Chondrocyte (in vitro differentiated cells): ENCODE data around the gene UBAP1. TPM values are rescaled to one million over a fixed set of nuclear protein-coding genes. Genes with fewer than 3 reads are reported as not detected.
"Not testable (repeated sequence)": the region's sequence is repeated elsewhere in the genome, so short reads cannot be mapped to it uniquely, and the experiment has no call there.

Experiments
- DNase-seq: peaks from one replicate; pipeline ENCODE4 v3.0.0; 2021; ENCODE audit warnings: mixed read lengths, low spot score
- H3K27ac Mint-ChIP-seq: one replicate; pipeline ENCODE4 v1.8.0; 2021; ENCODE audit warnings: mild to moderate bottlenecking, moderate library complexity, mixed read lengths; ENCODE audit not compliant: unreplicated experiment
- H3K27me3 Mint-ChIP-seq: 2 replicates; pipeline ENCODE4 v1.8.0; 2021; ENCODE audit warnings: low read depth, mixed read lengths
- H3K36me3 Mint-ChIP-seq: 2 replicates; pipeline ENCODE4 v1.8.0; 2021; ENCODE audit warnings: low read depth, mixed read lengths
- H3K4me1 Mint-ChIP-seq: 2 replicates; pipeline ENCODE4 v1.8.0; 2021; ENCODE audit warnings: low read depth, mild to moderate bottlenecking, mixed read lengths
- H3K4me3 Mint-ChIP-seq: one replicate; pipeline ENCODE4 v1.8.0; 2021; ENCODE audit warnings: mild to moderate bottlenecking, moderate library complexity, mixed read lengths; ENCODE audit not compliant: unreplicated experiment
- H3K9me3 Mint-ChIP-seq: 2 replicates; pipeline ENCODE4 v1.8.0; 2021; ENCODE audit warnings: low read depth, mixed read lengths
- total RNA-seq: library from RNA; stranded (reverse); gene quantifications from 3 replicates; pipeline ENCODE4 v1.2.1, GENCODE V29; 2021
- TF ChIP-seq, protein P1 (sequence below): fragments of 200-600 bp; sonication (generic); IDR thresholded peaks from 2 replicates; pipeline ENCODE4 v1.5.0; 2021; ENCODE audit warnings: antibody characterized with exemption, mild to moderate bottlenecking, moderate library complexity

The UBAP1 gene
- total RNA-seq, 1 donor from 2014 or later = 33.3 TPM

DNA sequence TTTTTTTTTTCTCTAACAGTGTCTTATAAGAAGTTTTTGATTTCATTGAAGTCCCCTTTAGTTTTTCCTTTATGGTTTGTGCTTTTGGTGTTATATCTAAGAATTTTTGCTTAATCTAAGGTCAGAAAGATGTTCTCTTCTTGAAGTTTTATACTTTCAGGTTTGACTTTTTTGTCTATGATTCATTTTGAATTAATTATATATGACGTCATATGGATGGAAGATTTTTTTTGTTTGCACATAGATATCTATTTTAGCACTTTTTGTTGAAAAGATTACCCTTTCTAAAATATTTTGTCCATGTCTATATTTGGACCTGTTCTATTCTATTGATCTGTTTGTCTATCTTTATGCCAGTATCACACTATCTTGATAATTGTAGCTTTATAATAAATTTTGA lies 16.3 kb downstream of the UBAP1 start:
- Mint-ChIP-seq H3K27ac (no peak overlapping the region), H3K36me3 (peaks cover 2% of the 10 kb centered on the region), H3K4me1 (peaks cover 49% of the 10 kb centered on the region), H3K9me3 (no peaks in the 10 kb centered on the region), H3K4me3 (no peak overlapping the region), H3K27me3 (no peaks in the 10 kb centered on the region)
- TF ChIP-seq, protein P1, sequence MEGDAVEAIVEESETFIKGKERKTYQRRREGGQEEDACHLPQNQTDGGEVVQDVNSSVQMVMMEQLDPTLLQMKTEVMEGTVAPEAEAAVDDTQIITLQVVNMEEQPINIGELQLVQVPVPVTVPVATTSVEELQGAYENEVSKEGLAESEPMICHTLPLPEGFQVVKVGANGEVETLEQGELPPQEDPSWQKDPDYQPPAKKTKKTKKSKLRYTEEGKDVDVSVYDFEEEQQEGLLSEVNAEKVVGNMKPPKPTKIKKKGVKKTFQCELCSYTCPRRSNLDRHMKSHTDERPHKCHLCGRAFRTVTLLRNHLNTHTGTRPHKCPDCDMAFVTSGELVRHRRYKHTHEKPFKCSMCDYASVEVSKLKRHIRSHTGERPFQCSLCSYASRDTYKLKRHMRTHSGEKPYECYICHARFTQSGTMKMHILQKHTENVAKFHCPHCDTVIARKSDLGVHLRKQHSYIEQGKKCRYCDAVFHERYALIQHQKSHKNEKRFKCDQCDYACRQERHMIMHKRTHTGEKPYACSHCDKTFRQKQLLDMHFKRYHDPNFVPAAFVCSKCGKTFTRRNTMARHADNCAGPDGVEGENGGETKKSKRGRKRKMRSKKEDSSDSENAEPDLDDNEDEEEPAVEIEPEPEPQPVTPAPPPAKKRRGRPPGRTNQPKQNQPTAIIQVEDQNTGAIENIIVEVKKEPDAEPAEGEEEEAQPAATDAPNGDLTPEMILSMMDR = no peak
- DNase-seq = no peak

DNA sequence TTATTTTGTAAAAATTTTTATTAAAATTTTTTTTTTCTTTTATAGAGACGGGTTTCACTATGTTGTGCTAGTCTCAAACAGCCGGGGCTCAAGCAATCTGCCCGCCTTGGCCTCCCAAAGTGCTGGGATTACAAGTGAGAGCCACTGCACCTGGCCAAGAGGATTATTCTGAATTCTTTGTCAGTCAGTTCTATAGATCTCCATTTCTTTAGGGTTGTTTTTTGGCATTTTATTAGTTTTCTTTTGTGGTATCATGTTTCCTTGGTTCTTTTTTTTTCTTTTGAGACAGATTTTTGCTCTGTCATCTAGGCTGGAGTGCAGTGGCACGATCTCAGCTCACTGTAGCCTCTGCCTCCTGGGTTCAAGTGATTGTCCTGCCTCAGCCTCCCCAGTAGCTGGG lies 18.4 kb downstream of the UBAP1 start:
- not testable (repeated sequence) for H3K9me3 Mint-ChIP-seq, DNase-seq, H3K27ac Mint-ChIP-seq, H3K27me3 Mint-ChIP-seq, H3K36me3 Mint-ChIP-seq, H3K4me3 Mint-ChIP-seq
- peaks cover 38% of the 10 kb centered on the region for H3K4me1 Mint-ChIP-seq

DNA sequence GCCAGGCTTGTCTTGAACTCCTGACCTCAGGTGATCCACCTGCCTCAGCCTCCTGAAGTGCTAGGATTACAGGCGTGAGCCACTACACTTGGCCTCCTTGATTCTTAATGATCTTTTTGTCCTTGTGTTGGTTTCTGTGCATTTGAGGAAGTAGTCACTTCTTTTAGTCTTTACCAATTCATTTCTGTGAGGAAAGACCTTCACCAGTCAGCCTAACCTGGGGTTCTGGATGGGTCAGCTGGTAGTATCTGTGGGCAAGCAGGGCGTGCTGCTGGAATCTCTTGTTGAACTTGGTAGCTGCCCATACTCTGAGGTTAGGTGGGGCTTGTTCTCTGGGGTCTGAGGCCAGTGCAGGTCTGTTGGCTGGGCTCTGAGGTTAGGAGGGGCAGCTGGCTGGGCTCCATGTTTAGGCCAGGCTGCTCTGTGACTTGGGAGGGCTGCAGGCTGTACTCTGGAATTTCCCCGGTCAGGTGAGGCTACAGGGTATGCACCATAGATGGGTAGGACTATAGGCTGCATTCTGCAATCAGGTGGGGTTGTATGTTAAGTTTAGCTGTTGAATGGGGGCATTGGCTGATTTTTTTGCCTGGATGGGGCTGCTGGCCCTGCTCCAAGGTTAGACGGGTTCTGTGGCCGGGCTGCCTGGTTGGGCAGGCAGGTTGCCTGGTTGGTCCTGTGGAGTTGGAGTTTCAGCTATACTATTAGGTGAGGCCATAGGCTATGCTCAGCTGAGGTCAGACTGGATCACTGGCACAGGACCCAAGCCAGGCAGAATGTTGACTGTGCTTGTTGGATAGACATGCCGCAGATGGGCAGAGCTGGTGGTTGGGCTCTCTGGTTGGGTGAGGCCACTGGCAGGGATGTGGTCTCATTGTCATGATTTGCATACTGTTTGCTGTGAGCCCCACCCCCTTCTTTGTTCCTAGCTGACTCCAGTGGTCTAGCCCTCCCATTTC lies 19.2 kb downstream of the UBAP1 start:
- Mint-ChIP-seq H3K4me1 (peaks cover 38% of the 10 kb centered on the region), H3K27ac (peak overlapping the region; percentile 2)

DNA sequence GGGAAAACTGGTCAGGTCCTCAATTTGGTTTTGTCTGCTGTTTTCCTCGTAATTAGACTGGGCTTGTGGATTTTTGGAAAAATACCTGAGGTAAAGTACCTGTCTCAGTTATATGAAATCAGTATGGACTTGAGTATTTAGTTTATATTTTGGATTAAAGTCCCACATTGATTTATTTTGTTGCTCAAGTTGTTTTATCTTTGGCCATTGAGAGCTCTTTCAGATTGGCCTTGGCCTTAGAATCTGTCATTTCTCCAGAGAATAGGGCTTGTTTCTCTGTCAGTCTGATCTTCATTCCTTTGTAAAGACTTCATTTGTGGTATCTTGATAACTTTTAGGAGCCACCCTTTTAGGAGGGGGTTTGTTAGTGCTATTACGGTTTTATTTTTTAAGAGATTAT lies 21.2 kb downstream of the UBAP1 start:
- peaks cover 2% of the 10 kb centered on the region for H3K36me3 Mint-ChIP-seq
- no peaks in the 10 kb centered on the region for H3K27me3 Mint-ChIP-seq
- TF ChIP-seq, protein P1 = no peak
- H3K27ac Mint-ChIP-seq = no peak overlapping the region
- H3K9me3 Mint-ChIP-seq = no peaks in the 10 kb centered on the region
- no peak overlapping the region for H3K4me3 Mint-ChIP-seq
- peaks cover 47% of the 10 kb centered on the region for H3K4me1 Mint-ChIP-seq
- no peak for DNase-seq

More for the DNA sequence above, 19.2 kb downstream of the UBAP1 start:
- no peaks in the 10 kb centered on the region for H3K9me3 Mint-ChIP-seq
- H3K27me3 Mint-ChIP-seq = no peaks in the 10 kb centered on the region
- DNase-seq = peak; percentile 41
- TF ChIP-seq, protein P1 = no peak
- peaks cover 2% of the 10 kb centered on the region for H3K36me3 Mint-ChIP-seq
- H3K4me3 Mint-ChIP-seq = no peak overlapping the region

DNA sequence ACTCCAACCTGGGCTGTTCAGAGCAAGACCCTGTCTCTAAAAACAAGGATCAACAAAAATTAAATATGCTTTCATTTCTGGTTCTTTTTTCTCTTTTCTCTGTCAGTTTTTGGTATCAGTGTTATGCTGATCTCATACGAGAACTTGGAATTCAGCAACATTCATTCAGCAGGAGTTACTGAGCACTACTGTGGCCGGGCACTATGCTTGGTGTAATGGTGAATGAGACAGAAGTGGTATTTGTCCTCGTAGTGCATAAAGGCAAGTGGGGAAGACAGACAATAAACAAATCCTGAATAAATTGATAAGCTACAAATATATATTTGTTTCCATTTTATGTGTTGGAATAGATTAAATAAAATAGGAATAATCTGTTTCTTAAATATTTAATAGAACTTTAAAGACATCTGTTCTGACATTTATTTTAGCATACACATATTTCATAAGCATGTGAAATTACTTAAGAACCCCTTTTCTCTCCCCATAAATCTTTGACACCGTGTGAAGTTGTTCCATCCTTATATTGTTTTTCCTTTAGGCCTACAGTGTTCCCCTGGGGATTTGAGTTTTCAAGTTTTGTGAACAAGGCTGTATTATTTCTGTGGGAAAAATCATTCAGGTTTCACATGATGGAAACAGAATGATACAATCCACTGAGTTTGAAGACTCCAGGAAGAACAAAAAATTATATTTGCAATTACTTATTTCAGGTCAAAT lies 24.6 kb downstream of the UBAP1 start:
- no peak for DNase-seq
- H3K27me3 Mint-ChIP-seq = no peaks in the 10 kb centered on the region

More for the DNA sequence above, 24.6 kb downstream of the UBAP1 start:
- TF ChIP-seq, protein P1 = no peak
- H3K4me1 Mint-ChIP-seq = peaks cover 43% of the 10 kb centered on the region
- peak overlapping the region; percentile 85 for H3K27ac Mint-ChIP-seq
- no peaks in the 10 kb centered on the region for H3K9me3 Mint-ChIP-seq
- H3K4me3 Mint-ChIP-seq = no peak overlapping the region
- H3K36me3 Mint-ChIP-seq = no peaks in the 10 kb centered on the region
